ENCODE data around the gene CDHR5.

The CDHR5 gene

DNA sequence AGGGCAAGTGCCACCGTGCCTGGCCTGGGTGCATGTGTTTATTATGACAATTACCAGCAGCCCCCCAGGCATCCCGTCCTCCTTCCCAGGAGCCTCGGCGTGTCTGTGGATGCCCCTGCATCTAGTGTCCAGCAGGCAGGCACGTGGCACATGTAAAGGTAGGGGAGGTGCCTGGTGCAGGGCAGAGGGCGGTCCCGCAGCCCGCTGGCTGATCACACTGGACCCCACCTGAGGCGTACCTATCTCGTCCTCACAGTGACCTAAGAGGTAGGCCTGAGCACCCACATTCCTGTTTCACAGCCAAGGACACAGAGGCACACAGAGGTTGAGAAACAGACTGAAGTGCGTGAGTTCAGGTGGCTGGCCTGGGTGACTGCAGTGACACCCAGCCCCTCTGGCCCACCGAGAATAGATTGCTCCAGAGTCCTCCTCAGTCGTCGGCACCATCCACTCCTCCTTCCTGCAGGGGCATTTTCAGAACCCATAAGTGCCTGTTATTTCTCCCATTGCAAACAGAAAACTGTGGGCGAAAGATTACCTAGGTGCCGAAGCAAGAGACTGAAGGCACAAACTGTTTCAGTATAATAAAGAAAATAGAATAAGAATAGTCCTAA, 51.5 kb downstream of the CDHR5 start:
- no peak overlapping the region for H3K27ac ChIP-seq (ENCODE audit: low read length)
- H3K36me3 ChIP-seq (ENCODE audit: insufficient read depth, low read length), result peaks cover 18% of the 10 kb centered on the region
- H3K79me2 ChIP-seq (ENCODE audit: insufficient read depth, low read length), result peaks cover 18% of the 10 kb centered on the region
- no peaks in the 10 kb centered on the region for H3K27me3 ChIP-seq (ENCODE audit: insufficient read depth, low read length, poor library complexity)
- peaks cover 33% of the 10 kb centered on the region for H3K4me1 ChIP-seq (ENCODE audit: insufficient read depth, low read length)
- no peak overlapping the region for H3K4me2 ChIP-seq (ENCODE audit: insufficient read depth, low read length)
- no peak for TF ChIP-seq EZH2 (IDR thresholded peaks at IDR 0.05; ENCODE audit: borderline replicate concordance, low read depth, low read length, severe bottlenecking)
- TF ChIP-seq, protein P1, sequence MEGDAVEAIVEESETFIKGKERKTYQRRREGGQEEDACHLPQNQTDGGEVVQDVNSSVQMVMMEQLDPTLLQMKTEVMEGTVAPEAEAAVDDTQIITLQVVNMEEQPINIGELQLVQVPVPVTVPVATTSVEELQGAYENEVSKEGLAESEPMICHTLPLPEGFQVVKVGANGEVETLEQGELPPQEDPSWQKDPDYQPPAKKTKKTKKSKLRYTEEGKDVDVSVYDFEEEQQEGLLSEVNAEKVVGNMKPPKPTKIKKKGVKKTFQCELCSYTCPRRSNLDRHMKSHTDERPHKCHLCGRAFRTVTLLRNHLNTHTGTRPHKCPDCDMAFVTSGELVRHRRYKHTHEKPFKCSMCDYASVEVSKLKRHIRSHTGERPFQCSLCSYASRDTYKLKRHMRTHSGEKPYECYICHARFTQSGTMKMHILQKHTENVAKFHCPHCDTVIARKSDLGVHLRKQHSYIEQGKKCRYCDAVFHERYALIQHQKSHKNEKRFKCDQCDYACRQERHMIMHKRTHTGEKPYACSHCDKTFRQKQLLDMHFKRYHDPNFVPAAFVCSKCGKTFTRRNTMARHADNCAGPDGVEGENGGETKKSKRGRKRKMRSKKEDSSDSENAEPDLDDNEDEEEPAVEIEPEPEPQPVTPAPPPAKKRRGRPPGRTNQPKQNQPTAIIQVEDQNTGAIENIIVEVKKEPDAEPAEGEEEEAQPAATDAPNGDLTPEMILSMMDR (IDR thresholded peaks at IDR 0.05; ENCODE audit: borderline replicate concordance, extremely low read depth, low read length, poor library complexity, severe bottlenecking), result no peak
- ATAC-seq (ENCODE audit: insufficient read depth, low read depth) (no peak), DNase-seq (no peak)
- peaks cover 15% of the 10 kb centered on the region for H4K20me1 ChIP-seq (ENCODE audit: insufficient read depth, low read length)
- H3K9me3 ChIP-seq (ENCODE audit: insufficient read depth, low read length, severe bottlenecking), result no peaks in the 10 kb centered on the region
- H3K9ac ChIP-seq (ENCODE audit: low read depth, low read length), result no peak overlapping the region
- H2AFZ ChIP-seq (ENCODE audit: low read depth, low read length), result no peak overlapping the region
- H3K4me3 ChIP-seq (ENCODE audit: low read depth in 1 of 2, low read length in 2 of 2), result no peak overlapping the region

DNA sequence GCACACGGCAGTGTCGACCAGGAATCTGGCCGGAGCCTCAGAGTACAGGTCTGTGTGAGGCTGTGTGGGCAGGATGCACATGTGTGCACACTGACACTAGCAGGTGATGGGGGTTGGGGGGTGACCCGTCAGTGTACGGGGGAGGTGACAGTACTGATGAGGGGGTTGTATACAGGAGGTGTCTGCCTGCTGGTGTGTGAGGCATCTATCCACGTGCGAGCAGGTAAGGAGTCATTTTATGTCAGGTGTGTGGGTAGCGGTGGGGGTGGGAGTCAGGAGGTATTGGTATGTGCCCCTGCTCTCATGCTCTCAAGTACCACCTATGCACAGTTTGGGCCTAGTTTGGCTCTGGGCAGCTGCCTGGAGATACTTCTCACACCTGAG, 53.0 kb downstream of the CDHR5 start:
- no peak for DNase-seq
- TF ChIP-seq EZH2 (IDR thresholded peaks at IDR 0.05; ENCODE audit: borderline replicate concordance, low read depth, low read length, severe bottlenecking), result no peak
- TF ChIP-seq, protein P1 (IDR thresholded peaks at IDR 0.05; ENCODE audit: borderline replicate concordance, extremely low read depth, low read length, poor library complexity, severe bottlenecking), result no peak
- Histone ChIP-seq H3K9me3 (ENCODE audit: insufficient read depth, low read length, severe bottlenecking) (no peaks in the 10 kb centered on the region), H3K4me1 (ENCODE audit: insufficient read depth, low read length) (peaks cover 35% of the 10 kb centered on the region), H3K4me2 (ENCODE audit: insufficient read depth, low read length) (no peak overlapping the region), H3K4me3 (ENCODE audit: low read depth in 1 of 2, low read length in 2 of 2) (no peak overlapping the region), H3K36me3 (ENCODE audit: insufficient read depth, low read length) (peaks cover 16% of the 10 kb centered on the region; the same call in 1 of the 2 replicates), H3K9ac (ENCODE audit: low read depth, low read length) (no peak overlapping the region), H3K27me3 (ENCODE audit: insufficient read depth, low read length, poor library complexity) (no peaks in the 10 kb centered on the region), H4K20me1 (ENCODE audit: insufficient read depth, low read length) (peaks cover 7% of the 10 kb centered on the region), H2AFZ (ENCODE audit: low read depth, low read length) (no peak overlapping the region), H3K27ac (ENCODE audit: low read length) (no peak overlapping the region), H3K79me2 (ENCODE audit: insufficient read depth, low read length) (peaks cover 14% of the 10 kb centered on the region)
- ATAC-seq (ENCODE audit: insufficient read depth, low read depth), result no peak

DNA sequence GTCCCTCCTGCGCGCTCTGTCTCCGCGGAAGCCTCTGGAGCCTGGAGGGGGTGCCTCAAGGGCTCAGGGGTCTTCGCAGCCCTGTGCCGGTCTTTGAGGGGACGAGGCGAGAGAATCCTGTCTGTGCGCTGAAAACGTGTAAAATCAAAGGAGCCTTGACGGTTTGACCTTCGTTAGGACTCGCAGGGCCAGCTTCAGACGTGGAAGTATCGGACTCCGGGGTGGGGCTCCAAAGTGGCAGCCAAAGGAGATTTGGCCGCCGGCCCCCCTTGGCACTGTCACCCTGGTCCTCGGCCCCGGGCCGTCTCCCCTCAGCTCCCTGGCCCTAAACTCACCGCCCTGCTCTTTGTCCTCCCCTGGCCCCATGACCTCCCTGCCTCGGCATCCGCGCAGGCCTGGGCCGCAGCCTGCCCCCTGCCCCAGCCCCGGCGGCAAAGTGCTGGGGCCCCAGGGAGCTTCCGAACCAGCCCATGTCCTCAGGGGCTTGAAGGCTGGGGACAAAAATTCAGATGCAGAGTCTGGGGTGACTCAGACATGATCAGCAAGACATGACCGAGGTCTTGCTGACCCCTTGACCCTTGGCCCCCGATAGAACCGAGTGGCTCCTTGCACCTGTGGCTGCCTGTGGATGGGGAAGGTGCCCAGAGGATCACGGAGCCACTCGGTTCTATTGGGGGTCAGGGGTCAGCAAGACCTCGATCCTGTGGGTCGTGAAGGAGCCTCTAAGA, 55.4 kb downstream of the CDHR5 start:
- H3K36me3 ChIP-seq (ENCODE audit: insufficient read depth, low read length), result peaks cover 25% of the 10 kb centered on the region; the same call in 1 of the 2 replicates
- no peak for TF ChIP-seq EZH2 (IDR thresholded peaks at IDR 0.05; ENCODE audit: borderline replicate concordance, low read depth, low read length, severe bottlenecking)
- TF ChIP-seq, protein P1 (IDR thresholded peaks at IDR 0.05; ENCODE audit: borderline replicate concordance, extremely low read depth, low read length, poor library complexity, severe bottlenecking), result no peak
- H3K79me2 ChIP-seq (ENCODE audit: insufficient read depth, low read length), result peaks cover 13% of the 10 kb centered on the region; the same call in 1 of the 2 replicates
- peaks cover 14% of the 10 kb centered on the region for H4K20me1 ChIP-seq (ENCODE audit: insufficient read depth, low read length)
- no peak for DNase-seq
- H3K4me1 ChIP-seq (ENCODE audit: insufficient read depth, low read length), result peaks cover 34% of the 10 kb centered on the region
- peak overlapping the region; percentile 59 to 76 for H3K4me3 ChIP-seq (ENCODE audit: low read depth in 1 of 2, low read length in 2 of 2)
- peak overlapping the region; percentile 96 for H3K9ac ChIP-seq (ENCODE audit: low read depth, low read length)
- ATAC-seq (ENCODE audit: insufficient read depth, low read depth), result no peak
- H3K27ac ChIP-seq (ENCODE audit: low read length), result peak overlapping the region; percentile 64
- H3K4me2 ChIP-seq (ENCODE audit: insufficient read depth, low read length), result peak overlapping the region; percentile 88
- H3K27me3 ChIP-seq (ENCODE audit: insufficient read depth, low read length, poor library complexity), result no peaks in the 10 kb centered on the region
- H3K9me3 ChIP-seq (ENCODE audit: insufficient read depth, low read length, severe bottlenecking), result no peaks in the 10 kb centered on the region
- peak overlapping the region; percentile 70; the same call in 1 of the 2 replicates for H2AFZ ChIP-seq (ENCODE audit: low read depth, low read length)
